Measurements from ENCODE around the gene AFF2.

The AFF2 gene

DNA sequence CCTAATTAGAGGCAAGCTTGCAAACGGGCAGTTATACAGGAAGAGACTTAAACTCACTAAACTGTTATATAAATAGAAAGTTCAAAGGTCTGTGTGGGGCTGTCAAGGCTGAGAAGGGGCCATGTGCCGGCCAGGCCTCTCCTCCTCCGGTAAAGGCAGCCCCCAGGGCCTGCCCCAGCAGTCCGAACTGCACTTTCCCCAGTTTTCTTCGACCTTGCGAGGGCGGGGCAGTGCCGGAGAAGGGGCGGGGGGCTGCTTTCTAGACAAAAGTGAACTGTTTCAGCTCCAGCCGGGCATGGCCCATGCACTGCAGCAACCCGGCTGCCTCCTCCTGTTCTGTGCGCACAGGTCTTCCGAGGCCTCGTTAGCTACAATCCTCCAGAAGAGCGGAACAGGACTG lies 4.1 kb downstream of the AFF2 start:
- no peaks in the 10 kb centered on the region for H3K36me3 ChIP-seq (ENCODE audit: control insufficient read depth in 1 of 2, insufficient read depth in 2 of 2, low read length in 2 of 2)
- H3K27me3 ChIP-seq (ENCODE audit: low read depth, low read length) = peaks cover 7% of the 10 kb centered on the region
- no peak overlapping the region for H3K27ac ChIP-seq (ENCODE audit: low read length)
- H3K9me3 ChIP-seq (ENCODE audit: control insufficient read depth in 1 of 2, low read length in 2 of 2) = no peaks in the 10 kb centered on the region
- no peak overlapping the region for H3K4me3 ChIP-seq (ENCODE audit: low read depth in 1 of 2, low read length in 2 of 2)
- peaks cover 0 to 5% of the 10 kb centered on the region in 2 donors for H3K4me1 ChIP-seq (ENCODE audit: control insufficient read depth in 1 of 2, insufficient read depth in 2 of 2, low read length in 2 of 2)

DNA sequence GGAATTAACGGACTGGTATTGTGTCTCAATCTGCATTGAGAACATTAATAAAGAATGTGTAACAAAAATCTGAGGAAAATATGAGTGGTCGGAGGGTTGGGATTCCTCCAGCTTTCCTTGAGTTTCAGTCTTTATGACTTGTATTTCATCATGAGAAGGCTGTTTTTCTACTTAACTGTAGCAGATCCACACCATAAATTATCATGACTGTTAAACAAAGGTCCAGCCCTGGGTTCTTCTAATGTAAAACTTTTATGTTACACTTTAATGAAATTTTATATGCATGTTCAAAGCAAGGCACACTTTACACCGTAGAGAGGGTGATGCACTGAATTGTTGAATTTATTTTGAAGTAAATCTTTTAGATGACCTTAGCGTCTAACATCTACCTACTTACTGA lies 7.0 kb downstream of the AFF2 start:
- Histone ChIP-seq H3K27ac (ENCODE audit: low read length) (no peak overlapping the region), H3K36me3 (ENCODE audit: control insufficient read depth in 1 of 2, insufficient read depth in 2 of 2, low read length in 2 of 2) (no peaks in the 10 kb centered on the region), H3K9me3 (ENCODE audit: control insufficient read depth in 1 of 2, low read length in 2 of 2) (no peaks in the 10 kb centered on the region), H3K27me3 (ENCODE audit: low read depth, low read length) (no peaks in the 10 kb centered on the region), H3K4me3 (ENCODE audit: low read depth in 1 of 2, low read length in 2 of 2) (no peak overlapping the region), H3K4me1 (ENCODE audit: control insufficient read depth in 1 of 2, insufficient read depth in 2 of 2, low read length in 2 of 2) (no peaks in the 10 kb centered on the region)

DNA sequence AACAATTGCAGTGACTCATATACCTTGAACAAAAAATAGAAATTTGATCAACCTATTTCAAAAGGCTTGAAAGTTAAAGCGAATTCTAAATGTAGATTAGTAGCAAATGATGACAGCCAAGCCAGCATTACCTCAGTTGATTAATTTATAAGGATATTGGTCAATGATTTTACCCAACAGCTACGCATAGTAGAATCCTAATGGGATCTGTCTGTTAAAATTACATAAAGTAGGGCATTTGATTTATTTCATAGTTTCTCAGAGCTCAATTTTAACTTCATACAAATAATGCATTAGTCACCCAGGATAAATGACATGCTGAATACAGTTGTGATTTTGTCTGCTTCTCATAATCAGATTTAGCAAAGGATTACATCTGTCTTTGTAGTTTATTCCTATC lies 12.0 kb downstream of the AFF2 start:
- H3K9me3 ChIP-seq (ENCODE audit: control insufficient read depth in 1 of 2, low read length in 2 of 2) = no peaks in the 10 kb centered on the region
- H3K4me3 ChIP-seq (ENCODE audit: low read depth in 1 of 2, low read length in 2 of 2) = no peak overlapping the region
- no peak overlapping the region for H3K27ac ChIP-seq (ENCODE audit: low read length)
- H3K4me1 ChIP-seq (ENCODE audit: control insufficient read depth in 1 of 2, insufficient read depth in 2 of 2, low read length in 2 of 2) = no peaks in the 10 kb centered on the region
- H3K27me3 ChIP-seq (ENCODE audit: low read depth, low read length) = no peaks in the 10 kb centered on the region
- no peaks in the 10 kb centered on the region for H3K36me3 ChIP-seq (ENCODE audit: control insufficient read depth in 1 of 2, insufficient read depth in 2 of 2, low read length in 2 of 2)

GRCh38 chrX:148513661-148514060 lies 13.2 kb downstream of the AFF2 start:
- Histone ChIP-seq H3K27me3 (ENCODE audit: low read depth, low read length) (no peaks in the 10 kb centered on the region), H3K36me3 (ENCODE audit: control insufficient read depth in 1 of 2, insufficient read depth in 2 of 2, low read length in 2 of 2) (no peaks in the 10 kb centered on the region), H3K27ac (ENCODE audit: low read length) (no peak overlapping the region), H3K4me1 (ENCODE audit: control insufficient read depth in 1 of 2, insufficient read depth in 2 of 2, low read length in 2 of 2) (no peaks in the 10 kb centered on the region), H3K9me3 (ENCODE audit: control insufficient read depth in 1 of 2, low read length in 2 of 2) (no peaks in the 10 kb centered on the region), H3K4me3 (ENCODE audit: low read depth in 1 of 2, low read length in 2 of 2) (no peak overlapping the region)

GRCh38 chrX:148517176-148517575 lies 16.8 kb downstream of the AFF2 start:
- H3K36me3 ChIP-seq (ENCODE audit: control insufficient read depth in 1 of 2, insufficient read depth in 2 of 2, low read length in 2 of 2) = no peaks in the 10 kb centered on the region
- H3K4me3 ChIP-seq (ENCODE audit: low read depth in 1 of 2, low read length in 2 of 2) = no peak overlapping the region
- no peaks in the 10 kb centered on the region for H3K4me1 ChIP-seq (ENCODE audit: control insufficient read depth in 1 of 2, insufficient read depth in 2 of 2, low read length in 2 of 2)
- no peaks in the 10 kb centered on the region for H3K27me3 ChIP-seq (ENCODE audit: low read depth, low read length)
- H3K27ac ChIP-seq (ENCODE audit: low read length) = no peak overlapping the region
- no peaks in the 10 kb centered on the region for H3K9me3 ChIP-seq (ENCODE audit: control insufficient read depth in 1 of 2, low read length in 2 of 2)

DNA sequence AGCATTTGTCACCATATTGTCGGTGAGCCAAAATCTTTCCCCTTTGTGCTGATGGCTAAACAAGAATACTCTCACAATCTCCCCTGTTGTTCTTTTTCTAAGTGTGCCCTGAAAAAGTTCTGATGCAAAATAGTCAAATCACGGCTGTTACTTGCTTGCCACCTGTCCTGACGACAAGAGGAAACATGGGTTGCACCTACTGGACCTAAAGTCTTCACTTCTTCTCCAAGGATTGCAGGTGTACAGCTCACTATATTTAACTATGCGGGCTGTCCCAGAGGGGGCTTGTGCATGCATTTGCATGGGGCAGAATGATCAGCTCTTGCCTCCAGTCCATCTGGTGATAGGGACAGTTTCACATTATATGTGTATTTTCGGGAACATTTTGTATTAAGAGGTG lies 21.6 kb downstream of the AFF2 start:
- no peaks in the 10 kb centered on the region for H3K9me3 ChIP-seq (ENCODE audit: control insufficient read depth in 1 of 2, low read length in 2 of 2)
- no peak overlapping the region for H3K27ac ChIP-seq (ENCODE audit: low read length)
- H3K4me1 ChIP-seq (ENCODE audit: control insufficient read depth in 1 of 2, insufficient read depth in 2 of 2, low read length in 2 of 2) = no peaks in the 10 kb centered on the region
- H3K27me3 ChIP-seq (ENCODE audit: low read depth, low read length) = no peaks in the 10 kb centered on the region
- H3K4me3 ChIP-seq (ENCODE audit: low read depth in 1 of 2, low read length in 2 of 2) = no peak overlapping the region
- no peaks in the 10 kb centered on the region for H3K36me3 ChIP-seq (ENCODE audit: control insufficient read depth in 1 of 2, insufficient read depth in 2 of 2, low read length in 2 of 2)

DNA sequence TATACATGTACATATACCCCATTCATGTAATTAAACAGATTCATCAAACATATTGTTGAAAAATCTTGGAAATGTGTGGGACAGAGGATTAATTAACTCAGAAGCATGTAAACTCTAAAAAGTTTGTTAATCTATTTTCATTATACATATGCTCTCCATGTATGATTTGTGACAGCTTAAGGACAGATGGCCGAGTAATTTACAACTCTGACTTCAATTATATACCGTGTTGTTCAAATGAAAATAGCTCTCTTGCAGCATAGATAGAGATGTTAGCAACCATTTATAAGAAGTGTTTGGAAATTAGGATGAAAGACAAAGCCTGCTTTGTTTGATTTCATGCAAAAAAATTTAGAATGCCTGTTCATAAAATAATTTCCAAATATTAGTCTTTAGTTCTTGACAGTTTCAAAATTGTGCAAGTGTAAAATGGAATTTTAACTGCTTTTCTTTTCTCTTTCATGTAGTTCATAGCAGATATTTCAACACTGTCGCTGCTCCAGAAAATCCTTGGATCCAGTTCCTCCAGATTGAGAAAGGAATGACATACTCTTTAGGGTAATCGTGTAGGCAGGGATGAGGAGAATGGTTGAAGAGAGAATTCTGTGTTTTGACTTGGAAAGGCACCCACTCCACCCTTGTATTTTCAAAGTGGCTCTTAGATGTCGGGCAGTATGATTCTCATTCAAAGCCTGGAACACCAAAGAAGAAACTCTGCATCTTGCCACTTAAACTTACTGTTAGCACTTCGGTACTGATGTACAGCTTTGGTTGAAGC lies 23.1 kb downstream of the AFF2 start:
- Histone ChIP-seq H3K9me3 (ENCODE audit: control insufficient read depth in 1 of 2, low read length in 2 of 2) (no peaks in the 10 kb centered on the region), H3K27ac (ENCODE audit: low read length) (no peak overlapping the region), H3K4me1 (ENCODE audit: control insufficient read depth in 1 of 2, insufficient read depth in 2 of 2, low read length in 2 of 2) (no peaks in the 10 kb centered on the region), H3K27me3 (ENCODE audit: low read depth, low read length) (no peaks in the 10 kb centered on the region), H3K4me3 (ENCODE audit: low read depth in 1 of 2, low read length in 2 of 2) (no peak overlapping the region), H3K36me3 (ENCODE audit: control insufficient read depth in 1 of 2, insufficient read depth in 2 of 2, low read length in 2 of 2) (no peaks in the 10 kb centered on the region)

- Histone ChIP-seq H3K9me3 (ENCODE audit: control insufficient read depth in 1 of 2, low read length in 2 of 2) (no peaks in the 10 kb centered on the region), H3K36me3 (ENCODE audit: control insufficient read depth in 1 of 2, insufficient read depth in 2 of 2, low read length in 2 of 2) (no peaks in the 10 kb centered on the region), H3K27ac (ENCODE audit: low read length) (no peak overlapping the region), H3K4me3 (ENCODE audit: low read depth in 1 of 2, low read length in 2 of 2) (no peak overlapping the region), H3K27me3 (ENCODE audit: low read depth, low read length) (no peaks in the 10 kb centered on the region), H3K4me1 (ENCODE audit: control insufficient read depth in 1 of 2, insufficient read depth in 2 of 2, low read length in 2 of 2) (no peaks in the 10 kb centered on the region)
Observed at GRCh38 chrX:148530464-148531077, 30.2 kb downstream of the AFF2 start.

DNA sequence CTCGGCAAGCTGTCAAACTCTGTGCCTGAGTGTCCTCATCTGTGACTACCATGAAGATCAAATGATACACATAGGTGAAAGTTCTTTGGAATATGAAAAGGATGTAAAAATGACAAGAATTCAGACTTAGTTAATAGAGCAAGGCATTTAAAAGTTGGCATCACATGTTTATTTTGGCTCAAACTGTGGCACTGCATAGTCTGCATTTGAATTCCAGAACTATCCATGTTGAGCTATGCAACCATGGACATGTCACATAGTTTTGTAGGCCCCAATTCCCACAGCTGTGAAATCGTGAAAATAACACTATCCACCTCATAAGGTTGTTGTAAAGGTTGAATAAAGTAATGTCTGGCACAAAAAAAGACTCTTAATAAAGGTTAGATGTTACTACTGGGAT lies 33.9 kb downstream of the AFF2 start:
- no peak overlapping the region for H3K27ac ChIP-seq (ENCODE audit: low read length)
- H3K4me3 ChIP-seq (ENCODE audit: low read depth in 1 of 2, low read length in 2 of 2) = no peak overlapping the region
- no peaks in the 10 kb centered on the region for H3K4me1 ChIP-seq (ENCODE audit: control insufficient read depth in 1 of 2, insufficient read depth in 2 of 2, low read length in 2 of 2)
- H3K36me3 ChIP-seq (ENCODE audit: control insufficient read depth in 1 of 2, insufficient read depth in 2 of 2, low read length in 2 of 2) = no peaks in the 10 kb centered on the region
- H3K9me3 ChIP-seq (ENCODE audit: control insufficient read depth in 1 of 2, low read length in 2 of 2) = no peaks in the 10 kb centered on the region
- no peaks in the 10 kb centered on the region for H3K27me3 ChIP-seq (ENCODE audit: low read depth, low read length)

DNA sequence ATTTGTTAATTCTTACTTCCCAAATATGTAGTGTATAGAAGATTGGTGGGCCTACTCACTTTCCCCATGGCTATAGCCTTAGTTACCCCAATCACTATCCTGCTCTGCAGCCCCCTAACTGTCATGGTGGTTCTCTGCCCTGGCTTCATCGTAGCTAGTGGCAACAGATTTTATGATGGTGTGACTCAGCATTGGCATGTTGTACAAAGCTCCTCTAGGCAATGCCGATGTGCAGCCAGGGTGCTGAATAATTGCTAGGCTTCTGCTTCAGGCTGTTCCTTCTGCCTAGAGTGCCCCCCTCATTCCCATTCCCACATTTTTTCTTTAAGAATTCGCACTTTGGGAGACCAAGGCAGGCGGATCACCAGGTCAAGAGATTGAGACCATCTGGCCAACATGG lies 35.2 kb downstream of the AFF2 start:
- Histone ChIP-seq H3K9me3 (ENCODE audit: control insufficient read depth in 1 of 2, low read length in 2 of 2) (no peaks in the 10 kb centered on the region), H3K27me3 (ENCODE audit: low read depth, low read length) (no peaks in the 10 kb centered on the region), H3K27ac (ENCODE audit: low read length) (no peak overlapping the region), H3K4me3 (ENCODE audit: low read depth in 1 of 2, low read length in 2 of 2) (no peak overlapping the region), H3K4me1 (ENCODE audit: control insufficient read depth in 1 of 2, insufficient read depth in 2 of 2, low read length in 2 of 2) (no peaks in the 10 kb centered on the region), H3K36me3 (ENCODE audit: control insufficient read depth in 1 of 2, insufficient read depth in 2 of 2, low read length in 2 of 2) (no peaks in the 10 kb centered on the region)

- H3K27ac ChIP-seq (ENCODE audit: low read length) = no peak overlapping the region
- H3K4me1 ChIP-seq (ENCODE audit: control insufficient read depth in 1 of 2, insufficient read depth in 2 of 2, low read length in 2 of 2) = no peaks in the 10 kb centered on the region
- no peaks in the 10 kb centered on the region for H3K27me3 ChIP-seq (ENCODE audit: low read depth, low read length)
- H3K9me3 ChIP-seq (ENCODE audit: control insufficient read depth in 1 of 2, low read length in 2 of 2) = no peaks in the 10 kb centered on the region
- H3K4me3 ChIP-seq (ENCODE audit: low read depth in 1 of 2, low read length in 2 of 2) = no peak overlapping the region
- no peaks in the 10 kb centered on the region for H3K36me3 ChIP-seq (ENCODE audit: control insufficient read depth in 1 of 2, insufficient read depth in 2 of 2, low read length in 2 of 2)
Observed at GRCh38 chrX:148536961-148537360, 36.5 kb downstream of the AFF2 start.

All from muscle layer of duodenum (tissue), 2 donors.